Fibroblast of gingiva (primary cell): ENCODE results near the gene GRM7.

Experiments used
- DNase-seq: peaks from one replicate; pipeline ENCODE4 v3.0.0-alpha.2; 2011; ENCODE audit warnings: low read depth

GRM7 gene

GRCh38 chr3:7400360-7400759 lies 539.4 kb downstream of the GRM7 start:
- DNase-seq = no peak

DNA sequence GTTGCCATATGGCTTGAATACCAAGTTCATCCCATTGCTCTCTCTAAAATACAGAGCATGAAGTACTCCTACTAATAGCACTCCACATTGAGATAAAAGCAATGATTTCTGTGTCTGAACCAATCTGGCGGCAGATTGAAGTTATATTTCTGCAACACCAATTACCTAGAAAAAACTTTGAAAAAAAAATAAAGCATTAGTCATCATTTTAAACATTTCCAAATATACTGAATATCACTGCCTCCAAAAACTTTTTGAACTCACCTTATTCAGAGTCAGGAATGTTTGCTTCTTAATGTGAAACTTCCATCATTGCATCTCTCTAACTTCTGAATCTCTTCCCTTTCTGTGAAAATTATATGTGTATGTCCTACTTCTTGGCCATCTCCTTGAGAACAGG lies 540.5 kb downstream of the GRM7 start:
- no peak for DNase-seq

DNA sequence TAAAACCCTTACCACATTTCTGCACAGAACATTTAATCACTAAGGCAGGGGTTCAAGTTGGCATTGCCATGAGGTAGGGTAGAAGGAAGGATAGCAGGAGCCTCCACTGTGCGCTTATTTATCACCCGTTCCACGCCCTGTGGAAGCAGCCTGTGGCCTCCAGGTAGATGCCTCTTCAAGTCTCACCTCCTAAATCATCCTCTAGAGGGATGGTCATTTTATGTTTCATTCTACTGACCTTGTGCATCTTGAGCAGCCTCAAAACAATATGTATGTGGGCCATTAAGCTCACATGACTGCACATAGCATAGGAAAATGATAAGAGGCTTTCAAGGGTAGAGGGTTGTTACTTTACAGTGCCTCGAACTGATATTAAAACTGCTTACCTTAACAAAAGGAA lies 546.2 kb downstream of the GRM7 start:
- DNase-seq = no peak

DNA sequence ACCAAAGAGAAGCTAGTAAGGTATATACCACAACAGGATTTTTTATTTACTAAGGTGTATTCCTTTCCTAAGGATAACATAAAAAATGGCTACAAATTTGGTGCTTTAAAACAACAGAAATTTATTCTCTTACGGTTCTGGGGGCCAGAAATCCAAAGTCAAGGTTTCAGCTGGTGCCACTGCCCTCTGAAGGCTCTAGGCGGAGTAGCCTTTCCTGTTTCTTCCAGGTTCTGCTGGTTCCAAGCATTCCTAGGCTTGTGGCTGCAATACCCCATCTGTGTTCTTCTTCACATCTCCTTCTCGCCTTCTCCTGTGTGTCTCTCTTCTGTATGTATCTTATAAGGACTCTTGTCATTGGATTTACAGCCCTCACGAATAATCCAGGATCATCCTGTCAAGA lies 549.9 kb downstream of the GRM7 start:
- no peak for DNase-seq

- no peak for DNase-seq
These were observed 560.1 kb downstream of the GRM7 start for GRCh38 chr3:7421065-7421464.

- DNase-seq = no peak
These were observed 562.1 kb downstream of the GRM7 start for GRCh38 chr3:7423036-7423435.

- DNase-seq = no peak
These were observed 563.1 kb downstream of the GRM7 start for GRCh38 chr3:7423995-7424394.

- DNase-seq = no peak
These were observed 567.3 kb downstream of the GRM7 start for GRCh38 chr3:7428206-7428718.

GRCh38 chr3:7432610-7433009 lies 571.7 kb downstream of the GRM7 start:
- no peak for DNase-seq

DNA sequence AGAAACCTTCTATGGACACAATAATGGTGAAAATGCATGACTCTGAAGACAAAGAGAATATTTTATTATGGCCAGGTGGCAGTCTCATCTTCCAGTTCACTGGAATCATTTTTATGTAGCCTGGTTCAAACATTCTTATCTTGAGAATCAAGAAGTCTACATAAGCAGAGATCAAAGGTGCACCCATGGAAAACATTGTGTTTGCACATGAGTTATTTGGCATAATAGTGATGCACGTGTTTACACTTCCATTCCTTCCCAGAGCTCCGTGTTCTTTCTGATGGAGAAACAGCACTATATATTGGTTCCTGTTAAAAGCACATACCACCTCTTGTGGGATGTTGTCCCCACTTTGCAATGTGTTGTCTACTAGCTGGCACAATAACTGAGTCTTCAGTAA lies 572.2 kb downstream of the GRM7 start:
- no peak for DNase-seq

GRCh38 chr3:7436542-7436941 lies 575.6 kb downstream of the GRM7 start:
- DNase-seq = no peak

DNA sequence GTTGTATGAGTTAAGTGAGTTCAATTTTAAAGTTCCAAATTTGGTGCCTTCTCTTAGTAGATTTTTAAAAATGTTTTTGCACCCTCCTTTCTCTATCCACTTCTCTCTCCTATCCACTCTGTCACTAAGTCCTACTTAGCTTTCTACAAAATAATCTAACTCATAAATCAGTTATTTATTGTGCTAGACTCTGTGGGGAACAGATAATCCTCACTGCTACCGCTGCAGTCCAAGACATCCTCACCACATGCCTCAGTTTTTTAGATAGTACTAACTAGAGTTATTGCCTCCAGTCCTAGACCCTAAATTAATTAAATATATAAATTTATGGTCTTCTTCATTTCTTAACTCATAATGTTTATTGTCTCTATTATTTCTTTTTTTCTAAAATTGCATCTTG lies 576.3 kb downstream of the GRM7 start:
- DNase-seq = no peak

- no peak for DNase-seq
These were observed 578.3 kb downstream of the GRM7 start for GRCh38 chr3:7439101-7439680.

- no peak for DNase-seq
These were observed 584.0 kb downstream of the GRM7 start for GRCh38 chr3:7444886-7445285.

DNA sequence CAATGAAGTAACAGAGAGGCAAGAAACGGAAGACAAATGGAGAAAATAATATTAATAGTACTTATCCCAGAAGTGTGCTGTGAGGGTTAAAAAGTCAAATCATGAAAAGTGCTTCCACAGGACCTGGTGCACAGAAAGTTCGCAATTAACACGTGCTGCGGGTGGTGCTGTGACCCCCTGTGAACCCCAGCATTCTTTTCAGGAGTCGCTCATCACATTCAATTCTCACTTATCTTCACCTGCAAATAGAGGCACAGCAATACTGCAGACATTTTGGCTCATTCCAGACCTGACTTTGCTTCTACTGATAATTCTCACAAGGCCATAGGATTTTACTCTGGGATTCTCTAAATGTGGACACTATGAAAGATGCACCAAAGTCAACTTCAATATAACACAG lies 584.4 kb downstream of the GRM7 start:
- no peak for DNase-seq

GRCh38 chr3:7447197-7447769 lies 586.4 kb downstream of the GRM7 start:
- no peak for DNase-seq

- DNase-seq = no peak
These were observed 595.5 kb downstream of the GRM7 start for GRCh38 chr3:7456386-7456785.

DNA sequence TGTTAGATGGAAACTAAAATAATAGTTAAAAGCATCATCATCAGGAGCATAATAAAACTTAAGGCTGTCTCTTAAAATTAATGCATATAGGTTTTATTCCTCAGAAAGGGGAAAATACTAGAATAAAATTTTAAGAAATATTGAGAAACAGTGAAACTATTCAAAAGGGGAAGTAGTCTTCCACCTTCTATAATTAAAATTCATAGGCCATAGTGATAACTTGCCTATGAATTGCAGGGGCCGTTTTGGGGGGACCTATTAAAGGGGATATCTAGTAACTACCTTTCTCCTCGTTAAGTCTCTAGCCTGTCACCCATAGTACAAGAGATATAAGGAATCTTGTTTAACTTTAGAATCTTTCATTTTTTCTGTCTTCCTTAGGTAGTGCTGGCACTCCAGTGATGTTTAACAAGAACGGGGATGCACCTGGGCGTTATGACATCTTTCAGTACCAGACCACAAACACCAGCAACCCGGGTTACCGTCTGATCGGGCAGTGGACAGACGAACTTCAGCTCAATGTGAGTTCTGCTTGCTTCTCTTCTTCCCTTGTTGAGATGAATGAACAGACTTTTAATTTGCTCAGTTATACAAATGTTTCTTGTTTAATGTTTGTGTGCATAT lies 600.4 kb downstream of the GRM7 start:
- DNase-seq = no peak

DNA sequence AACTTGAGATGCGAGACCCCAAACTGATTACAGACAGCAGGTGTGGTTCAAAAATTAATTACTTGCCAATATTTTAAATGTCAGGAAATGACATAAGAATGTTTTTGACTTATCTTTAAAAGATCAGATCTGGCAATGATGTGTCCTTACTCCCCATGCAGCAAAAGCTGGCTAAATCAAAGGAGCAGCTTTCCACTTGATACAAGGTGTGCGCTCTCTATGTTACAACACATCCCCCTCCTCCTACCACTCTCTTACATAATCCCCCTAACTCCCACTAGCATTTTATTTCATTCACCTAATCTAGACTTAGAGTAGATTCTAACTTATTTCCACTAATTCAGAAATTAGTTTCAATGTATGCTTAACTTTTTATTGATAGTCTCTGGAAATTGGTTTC lies 609.0 kb downstream of the GRM7 start:
- DNase-seq = no peak

DNA sequence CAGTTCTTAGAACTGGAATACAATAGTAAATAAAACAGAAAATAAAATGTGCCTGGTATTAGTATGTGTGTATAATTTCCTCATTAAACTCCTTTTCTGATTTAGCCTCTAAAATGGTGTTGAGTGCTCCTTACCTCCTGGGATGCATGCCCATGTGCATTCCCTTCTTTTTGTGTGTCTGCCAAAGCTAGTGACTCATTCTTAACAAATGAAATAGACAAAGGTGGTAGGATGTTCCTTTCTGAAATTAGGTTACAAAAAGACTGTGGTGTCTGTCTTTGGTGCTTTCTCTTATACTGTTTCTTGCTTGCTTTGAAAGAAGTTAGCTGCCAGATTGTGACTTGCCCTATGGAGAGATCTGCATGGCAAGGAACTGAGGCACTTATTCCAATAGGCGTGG lies 623.7 kb downstream of the GRM7 start:
- no peak for DNase-seq

DNA sequence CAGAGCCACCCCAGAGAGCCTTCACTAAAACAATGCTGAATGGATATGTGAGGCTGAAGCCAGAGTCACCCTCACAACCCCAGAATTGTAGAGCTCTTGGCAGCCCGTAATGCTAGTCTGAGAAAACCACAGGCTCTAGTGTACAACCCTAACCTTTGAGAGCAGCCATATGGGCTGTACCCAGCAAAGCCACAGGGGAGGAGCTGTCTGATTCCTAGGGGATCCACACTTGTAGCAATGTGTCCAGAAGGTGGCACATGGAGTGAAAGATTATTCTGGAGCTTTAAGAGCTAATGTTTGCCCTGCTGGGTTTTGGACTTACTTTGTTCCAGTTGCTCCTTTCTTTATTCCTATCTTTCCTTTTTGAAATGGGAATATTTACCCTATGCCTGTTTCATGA lies 626.8 kb downstream of the GRM7 start:
- no peak for DNase-seq

DNA sequence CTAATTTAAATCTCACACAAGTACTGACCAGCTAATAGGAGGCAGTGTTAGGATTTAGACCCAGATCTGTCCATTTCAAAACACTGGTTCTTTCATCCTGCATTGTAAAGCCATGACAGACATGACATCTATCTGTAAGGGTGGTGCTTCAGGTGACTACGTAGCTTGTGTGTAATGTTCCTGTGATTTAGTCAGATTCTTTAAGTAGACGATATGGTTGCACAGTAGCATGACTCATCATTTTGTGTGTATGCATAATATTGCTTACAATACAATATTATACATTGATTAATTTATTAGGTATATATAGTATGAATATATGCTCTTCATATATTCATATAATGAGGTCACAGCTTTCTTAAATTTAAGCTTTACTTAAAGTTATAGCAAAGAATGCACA lies 628.5 kb downstream of the GRM7 start:
- no peak for DNase-seq

DNA sequence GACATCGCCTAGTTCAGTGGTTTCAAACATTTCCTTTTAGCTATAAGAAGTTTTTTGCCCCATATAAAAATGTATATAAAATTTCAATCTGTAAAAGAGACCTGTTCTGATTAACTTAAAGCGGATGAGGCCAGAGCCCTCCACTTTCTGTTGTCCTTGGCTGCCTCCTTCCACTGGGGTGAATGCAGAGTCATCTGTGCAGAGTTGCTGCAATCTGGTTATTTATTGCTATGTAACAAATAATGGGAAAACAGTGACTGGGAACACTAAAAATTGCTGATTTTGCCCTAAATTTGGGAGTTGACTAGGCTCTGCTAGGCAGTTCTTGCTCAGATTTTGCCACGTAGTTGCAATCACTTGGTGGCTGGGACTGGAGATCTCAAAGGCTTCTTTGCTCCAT lies 637.8 kb downstream of the GRM7 start:
- DNase-seq = no peak

DNA sequence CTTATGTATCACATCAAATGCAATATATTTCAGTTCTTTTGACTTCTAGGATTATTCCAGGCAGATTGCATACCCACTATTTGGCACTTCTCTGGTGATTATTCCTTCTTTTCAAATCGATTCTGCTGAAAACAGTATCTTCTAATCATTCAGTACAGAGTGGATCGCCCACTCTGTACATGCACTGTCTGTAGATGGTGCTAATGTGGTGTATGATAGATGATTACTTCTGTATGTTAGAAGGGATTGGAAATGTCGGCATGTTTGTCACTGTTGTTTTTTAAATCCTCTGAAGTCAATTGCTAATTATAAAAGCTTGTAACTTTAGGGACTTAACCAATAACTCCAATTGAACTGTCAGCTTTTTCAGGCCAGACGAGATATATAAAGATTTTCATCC lies 642.5 kb downstream of the GRM7 start:
- DNase-seq = no peak
